Stimulated activated naive CD4-positive, alpha-beta T cell treated with Interleukin-2 at 50 U/mL for 16 hours (primary cell): ENCODE data around the gene USP43.
"Not testable (repeated sequence)": the region's sequence is repeated elsewhere in the genome, so short reads cannot be mapped to it uniquely, and the experiment has no call there.

Source experiments
- DNase-seq: peaks from one replicate; lab custom pipeline; 2025; lab: John Stamatoyannopoulos, UW

USP43 gene

GRCh38 chr17:9658593-9659211, 13.4 kb downstream of the USP43 start:
- DNase-seq: no peak

- no peak for DNase-seq
Observed at GRCh38 chr17:9661027-9661426, 15.7 kb downstream of the USP43 start.

- DNase-seq: not testable (repeated sequence)
Observed at GRCh38 chr17:9663511-9663910, 18.2 kb downstream of the USP43 start.

GRCh38 chr17:9666461-9667050, 21.2 kb downstream of the USP43 start:
- DNase-seq: no peak

- DNase-seq: no peak
Observed at GRCh38 chr17:9668517-9668916, 23.2 kb downstream of the USP43 start.

GRCh38 chr17:9669551-9670008, 24.3 kb downstream of the USP43 start:
- no peak for DNase-seq

GRCh38 chr17:9670596-9670995, 25.3 kb downstream of the USP43 start:
- DNase-seq: no peak

- DNase-seq: no peak
Observed at GRCh38 chr17:9671559-9671958, 26.2 kb downstream of the USP43 start.

- DNase-seq: no peak
Observed at GRCh38 chr17:9672266-9672665, 26.9 kb downstream of the USP43 start.

GRCh38 chr17:9672691-9673090, 27.4 kb downstream of the USP43 start:
- no peak for DNase-seq

GRCh38 chr17:9676084-9676483, 30.8 kb downstream of the USP43 start:
- DNase-seq: no peak

GRCh38 chr17:9676820-9677310, 31.5 kb downstream of the USP43 start:
- DNase-seq: no peak

GRCh38 chr17:9677411-9677810, 32.1 kb downstream of the USP43 start:
- DNase-seq: no peak

GRCh38 chr17:9677896-9678295, 32.6 kb downstream of the USP43 start:
- no peak for DNase-seq

GRCh38 chr17:9684955-9685621, 39.8 kb downstream of the USP43 start:
- no peak for DNase-seq

GRCh38 chr17:9693755-9694154, 48.4 kb downstream of the USP43 start:
- DNase-seq: no peak

- no peak for DNase-seq
Observed at GRCh38 chr17:9696279-9697044, 51.1 kb downstream of the USP43 start.

- DNase-seq: no peak
Observed at GRCh38 chr17:9700136-9700535, 54.8 kb downstream of the USP43 start.

- DNase-seq: no peak
Observed at GRCh38 chr17:9700754-9701476, 55.6 kb downstream of the USP43 start.

- no peak for DNase-seq
Observed at GRCh38 chr17:9702482-9702881, 57.2 kb downstream of the USP43 start.

- DNase-seq: no peak
Observed at GRCh38 chr17:9702914-9703780, 57.8 kb downstream of the USP43 start.
